CD4-positive, alpha-beta memory T cell (primary cell): ENCODE data around the gene OVAAL. TPM values are rescaled to one million over a fixed set of nuclear protein-coding genes. Genes with fewer than 3 reads are reported as not detected.

ENCODE experiments used
- CTCF ChIA-PET: fragments of 350-600 bp; sonication (Branson Sonifier 250); formaldehyde crosslinking; loops from one replicate; lab custom pipeline; 2021; ENCODE audit warnings: inconsistent platforms; ENCODE audit not compliant: partially characterized antibody; lab: Charles Lee
- POLR2A ChIA-PET: fragments of 350-600 bp; sonication (Branson Sonifier 250); formaldehyde crosslinking; loops from one replicate; lab custom pipeline; 2021; ENCODE audit not compliant: partially characterized antibody; lab: Charles Lee
- DNase-seq, 5 donors: peaks; one replicate each; pipeline versions ENCODE4 v3.0.0 to v3.0.0-alpha.2; 2020 to 2022; ENCODE audit warnings: mixed read lengths in 1 of 5
- H3K27ac ChIP-seq: one replicate; pipeline ENCODE4 v1.7.0; 2013; ENCODE audit warnings: low read depth, low read length
- H3K27me3 ChIP-seq: 2 replicates; pipeline ENCODE4 v1.7.0; 2013; ENCODE audit warnings: mild to moderate bottlenecking, low read length, moderate library complexity; ENCODE audit not compliant: insufficient read depth
- H3K36me3 ChIP-seq: 2 replicates; pipeline ENCODE4 v1.7.0; 2013; ENCODE audit warnings: mild to moderate bottlenecking, low read length, moderate library complexity; ENCODE audit not compliant: insufficient read depth
- H3K4me1 ChIP-seq: 2 replicates; pipeline ENCODE4 v1.7.0; 2013; ENCODE audit warnings: mild to moderate bottlenecking, low read length, moderate library complexity; ENCODE audit not compliant: insufficient read depth
- H3K4me3 ChIP-seq, 2 donors: one replicate each; pipeline ENCODE4 v1.7.0; 2013; ENCODE audit warnings: low read length in 2 of 2, mild to moderate bottlenecking in 1 of 2
- H3K9me3 ChIP-seq, 2 donors: one replicate each; pipeline ENCODE4 v1.7.0; 2013; ENCODE audit warnings: low read length in 2 of 2, control low read depth in 1 of 2; ENCODE audit not compliant: control insufficient read depth in 1 of 2
- H3K27ac Mint-ChIP-seq, 7 donors: one replicate each; pipeline ENCODE4 v1.8.0; 2020 to 2021; ENCODE audit warnings: mixed read lengths in 7 of 7, mild to moderate bottlenecking in 6 of 7, inconsistent platforms in 3 of 7, moderate library complexity in 3 of 7
- H3K27me3 Mint-ChIP-seq, 2 donors: one replicate each; pipeline ENCODE4 v1.8.0; 2020 to 2021; ENCODE audit warnings: mixed read lengths in 2 of 2
- H3K36me3 Mint-ChIP-seq, 2 donors: one replicate each; pipeline ENCODE4 v1.8.0; 2020 to 2021; ENCODE audit warnings: mixed read lengths in 2 of 2, inconsistent platforms in 1 of 2, mild to moderate bottlenecking in 1 of 2
- H3K4me1 Mint-ChIP-seq, 4 donors: one replicate each; pipeline ENCODE4 v1.8.0; 2020 to 2021; ENCODE audit warnings: mixed read lengths in 4 of 4, mild to moderate bottlenecking in 1 of 4
- H3K4me3 Mint-ChIP-seq, 8 donors: one replicate each; pipeline ENCODE4 v1.8.0; 2020 to 2021; ENCODE audit warnings: mixed read lengths in 8 of 8, mild to moderate bottlenecking in 7 of 8, moderate library complexity in 6 of 8, inconsistent platforms in 3 of 8
- H3K9me3 Mint-ChIP-seq, 8 donors: one replicate each; pipeline ENCODE4 v1.8.0; 2020 to 2021; ENCODE audit warnings: mixed read lengths in 8 of 8, mild to moderate bottlenecking in 5 of 8, inconsistent platforms in 3 of 8, moderate library complexity in 1 of 8
- intact Hi-C: fragments of 100-400 bp; cut with micrococcal nuclease; formaldehyde crosslinking; loops from one replicate; pipeline ENCODE4 v1.15.1; 2023
- polyA plus RNA-seq, 2 donors: library from polyadenylated mRNA; unstranded; fragments of 300-500 nt; fragmentation: Illumina TruSeq; gene quantifications; one replicate each; pipeline ENCODE4 v1.2.3, GENCODE V29; 2021
- total RNA-seq, 2 experiments: library from RNA; stranded (reverse); gene quantifications; one replicate each; pipeline ENCODE4 v1.2.3, GENCODE V29; 2021

OVAAL gene
- total and polyA plus RNA-seq, 4 experiments from 2014 or later = not detected

- POLR2A ChIA-PET = no interaction called here
- intact Hi-C loops = no loop called here
Measured at GRCh38 chr1:180579961-180580611, 21.3 kb downstream of the OVAAL start.

GRCh38 chr1:180581635-180582039 lies 22.9 kb downstream of the OVAAL start:
- ChIA-PET POLR2A (no interaction called here), CTCF (no interaction called here)
- Mint-ChIP-seq H3K27ac (no peak overlapping the region), H3K4me3 (no peak overlapping the region), H3K4me1 (peaks cover 4 to 13% (median 7%) of the 10 kb centered on the region in 4 donors), H3K9me3 (peaks cover 0 to 2% (median 0%) of the 10 kb centered on the region in 8 donors), H3K27me3 (peaks cover 0 to 1% of the 10 kb centered on the region in 2 donors), H3K36me3 (no peaks in the 10 kb centered on the region)
- Histone ChIP-seq H3K27me3 (no peaks in the 10 kb centered on the region), H3K36me3 (no peaks in the 10 kb centered on the region), H3K9me3 (no peaks in the 10 kb centered on the region), H3K4me3 (no peak overlapping the region), H3K27ac (no peak overlapping the region), H3K4me1 (no peaks in the 10 kb centered on the region)
- intact Hi-C loops = no loop called here
- DNase-seq = no peak

More at GRCh38 chr1:180579961-180580611, 21.3 kb downstream of the OVAAL start:
- H3K36me3 ChIP-seq = no peaks in the 10 kb centered on the region
- Mint-ChIP-seq H3K4me3 (no peak overlapping the region), H3K27ac (no peak overlapping the region), H3K4me1 (peaks cover 0 to 4% (median under 1%) of the 10 kb centered on the region in 4 donors), H3K27me3 (no peaks in the 10 kb centered on the region), H3K9me3 (peaks cover 0 to 3% (median 0%) of the 10 kb centered on the region in 8 donors), H3K36me3 (no peaks in the 10 kb centered on the region)
- CTCF ChIA-PET = no interaction called here
- no peaks in the 10 kb centered on the region for H3K9me3 ChIP-seq
- no peak overlapping the region for H3K27ac ChIP-seq
- no peak for DNase-seq
- no peak overlapping the region for H3K4me3 ChIP-seq
- H3K27me3 ChIP-seq = no peaks in the 10 kb centered on the region
- H3K4me1 ChIP-seq = no peaks in the 10 kb centered on the region

GRCh38 chr1:180584869-180585268 lies 26.1 kb downstream of the OVAAL start:
- Histone ChIP-seq H3K4me1 (no peaks in the 10 kb centered on the region), H3K27ac (no peak overlapping the region), H3K27me3 (no peaks in the 10 kb centered on the region), H3K9me3 (no peaks in the 10 kb centered on the region), H3K36me3 (no peaks in the 10 kb centered on the region), H3K4me3 (no peak overlapping the region)
- ChIA-PET CTCF (no interaction called here), POLR2A (no interaction called here)
- Mint-ChIP-seq H3K4me3 (peak overlapping the region in 1 of 8 donors; percentile 35), H3K36me3 (no peaks in the 10 kb centered on the region), H3K27me3 (peaks cover 0 to 2% of the 10 kb centered on the region in 2 donors), H3K9me3 (peaks cover 0 to 16% (median 9%) of the 10 kb centered on the region in 8 donors), H3K4me1 (peaks cover 4 to 13% (median 7%) of the 10 kb centered on the region in 4 donors), H3K27ac (no peak overlapping the region)
- intact Hi-C loops = no loop called here
- no peak for DNase-seq

- H3K27ac ChIP-seq = no peak overlapping the region
- Mint-ChIP-seq H3K9me3 (peaks cover 0 to 16% (median 9%) of the 10 kb centered on the region in 8 donors), H3K36me3 (no peaks in the 10 kb centered on the region), H3K4me1 (peaks cover 4 to 13% (median 7%) of the 10 kb centered on the region in 4 donors), H3K4me3 (no peak overlapping the region), H3K27ac (no peak overlapping the region), H3K27me3 (peaks cover 0 to 2% of the 10 kb centered on the region in 2 donors)
- CTCF ChIA-PET = no interaction called here
- H3K4me1 ChIP-seq = no peaks in the 10 kb centered on the region
- H3K4me3 ChIP-seq = no peak overlapping the region
- DNase-seq = no peak
- no peaks in the 10 kb centered on the region for H3K27me3 ChIP-seq
- H3K36me3 ChIP-seq = no peaks in the 10 kb centered on the region
- H3K9me3 ChIP-seq = no peaks in the 10 kb centered on the region
- POLR2A ChIA-PET = no interaction called here
- intact Hi-C loops = no loop called here
Measured at GRCh38 chr1:180585994-180586359, 27.2 kb downstream of the OVAAL start.

- H3K4me1 Mint-ChIP-seq = peaks cover 4 to 13% (median 7%) of the 10 kb centered on the region in 4 donors
- H3K27me3 Mint-ChIP-seq = peaks cover 0 to 2% of the 10 kb centered on the region in 2 donors
- H3K36me3 Mint-ChIP-seq = no peaks in the 10 kb centered on the region
- H3K4me3 Mint-ChIP-seq = peak overlapping the region in 1 of 8 donors; percentile 42
- DNase-seq = no peak
- H3K4me1 ChIP-seq = no peaks in the 10 kb centered on the region
- peak overlapping the region in 1 of 7 donors; percentile 31 for H3K27ac Mint-ChIP-seq
- peaks cover 0 to 16% (median 9%) of the 10 kb centered on the region in 8 donors for H3K9me3 Mint-ChIP-seq
- no peaks in the 10 kb centered on the region for H3K27me3 ChIP-seq
- no peaks in the 10 kb centered on the region for H3K9me3 ChIP-seq
- POLR2A ChIA-PET = no interaction called here
- H3K36me3 ChIP-seq = no peaks in the 10 kb centered on the region
- intact Hi-C loops = no loop called here
- no peak overlapping the region for H3K4me3 ChIP-seq
- CTCF ChIA-PET = no interaction called here
- H3K27ac ChIP-seq = no peak overlapping the region
Measured at GRCh38 chr1:180586671-180587155, 27.9 kb downstream of the OVAAL start.

GRCh38 chr1:180588121-180588520 lies 29.4 kb downstream of the OVAAL start:
- intact Hi-C loops = no loop called here
- Histone ChIP-seq H3K9me3 (no peaks in the 10 kb centered on the region), H3K27ac (no peak overlapping the region), H3K36me3 (no peaks in the 10 kb centered on the region), H3K4me3 (no peak overlapping the region), H3K27me3 (no peaks in the 10 kb centered on the region), H3K4me1 (no peaks in the 10 kb centered on the region)
- no peak for DNase-seq
- H3K27me3 Mint-ChIP-seq = peaks cover 0 to 2% of the 10 kb centered on the region in 2 donors
- H3K27ac Mint-ChIP-seq = no peak overlapping the region
- H3K4me3 Mint-ChIP-seq = no peak overlapping the region
- POLR2A ChIA-PET = no interaction called here
- H3K9me3 Mint-ChIP-seq = peaks cover 0 to 16% (median 9%) of the 10 kb centered on the region in 8 donors
- CTCF ChIA-PET = interaction anchor here (0.6 kb wide), 1 partner anchor 25 kb away, joined by 3 read pairs; no protein-coding TSS in a partner anchor
- peaks cover 4 to 13% (median 7%) of the 10 kb centered on the region in 4 donors for H3K4me1 Mint-ChIP-seq
- no peaks in the 10 kb centered on the region for H3K36me3 Mint-ChIP-seq

GRCh38 chr1:180590889-180591288 lies 32.1 kb downstream of the OVAAL start:
- ChIA-PET CTCF (interaction anchor here (0.9 to 1.3 kb wide), 2 partner anchors 13 to 76 kb away, joined by 3 read pairs; no protein-coding TSS in a partner anchor), POLR2A (no interaction called here)
- Mint-ChIP-seq H3K4me1 (peaks cover 0 to 4% (median 3%) of the 10 kb centered on the region in 4 donors), H3K36me3 (no peaks in the 10 kb centered on the region), H3K9me3 (peaks cover 0 to 16% (median 7%) of the 10 kb centered on the region in 8 donors), H3K27me3 (peaks cover 0 to 11% of the 10 kb centered on the region in 2 donors), H3K27ac (no peak overlapping the region), H3K4me3 (no peak overlapping the region)
- intact Hi-C loops = no loop called here
- Histone ChIP-seq H3K4me1 (no peaks in the 10 kb centered on the region), H3K36me3 (no peaks in the 10 kb centered on the region), H3K9me3 (no peaks in the 10 kb centered on the region), H3K27me3 (no peaks in the 10 kb centered on the region), H3K4me3 (no peak overlapping the region), H3K27ac (no peak overlapping the region)
- DNase-seq = no peak
